Thoracic aorta (tissue), 2 donors: Measurements from ENCODE around the gene NKAIN2. TPM values are rescaled to one million over a fixed set of nuclear protein-coding genes. Genes with fewer than 3 reads are reported as not detected.

ENCODE experiments used
- ATAC-seq: fragments of 150-250 bp; one replicate; pipeline ENCODE4 v1.8.0; 2017; ENCODE audit warnings: low read depth; ENCODE audit not compliant: insufficient number of reproducible peaks, low FRiP score
- DNase-seq: peaks from one replicate; pipeline ENCODE4 v3.0.0-alpha.2; 2020; ENCODE audit warnings: low spot score
- H3K27ac ChIP-seq, 2 donors: fragments of 200-600 bp; sonication (generic); 1 replicate in 1 of 2; 2 replicates in 1 of 2; pipeline ENCODE4 v1.5.1; 2016; ENCODE audit warnings: mild to moderate bottlenecking in 2 of 2, moderate library complexity in 2 of 2
- H3K27me3 ChIP-seq: fragments of 200-600 bp; sonication (generic); replicated peaks from 2 replicates; pipeline ENCODE4 v1.6.0; 2016; ENCODE audit warnings: mild to moderate bottlenecking; ENCODE audit not compliant: insufficient read depth
- H3K36me3 ChIP-seq: fragments of 200-600 bp; sonication (generic); one replicate; pipeline ENCODE4 v1.5.1; 2016
- H3K4me1 ChIP-seq, 2 donors: fragments of 200-600 bp; sonication (generic); 1 replicate in 1 of 2; 2 replicates in 1 of 2; pipeline versions ENCODE4 v1.5.1 to v1.6.0; 2016; ENCODE audit warnings: low read depth in 2 of 2, mild to moderate bottlenecking in 1 of 2; ENCODE audit not compliant: control insufficient read depth in 1 of 2
- H3K4me3 ChIP-seq: fragments of 200-600 bp; sonication (generic); 2 replicates; pipeline ENCODE4 v1.5.1; 2016; ENCODE audit warnings: mild to moderate bottlenecking
- H3K9me3 ChIP-seq: fragments of 200-600 bp; sonication (generic); 2 replicates; pipeline ENCODE4 v1.5.1; 2016
- total RNA-seq, 2 donors: library from RNA; depleted of rRNA; stranded (reverse); fragments of >200 nt; gene quantifications; one replicate each; pipeline versions ENCODE4 v1.1.0 to v1.2.3, GENCODE V29; 2016
- TF ChIP-seq, protein P1 (sequence below): fragments of 200-600 bp; sonication (generic); IDR thresholded peaks from one replicate; pipeline ENCODE4 v1.5.1; 2019; ENCODE audit warnings: antibody characterized with exemption

NKAIN2 gene
- total RNA-seq, 2 donors from 2014 or later = 0.28 TPM; not detected in 1

DNA sequence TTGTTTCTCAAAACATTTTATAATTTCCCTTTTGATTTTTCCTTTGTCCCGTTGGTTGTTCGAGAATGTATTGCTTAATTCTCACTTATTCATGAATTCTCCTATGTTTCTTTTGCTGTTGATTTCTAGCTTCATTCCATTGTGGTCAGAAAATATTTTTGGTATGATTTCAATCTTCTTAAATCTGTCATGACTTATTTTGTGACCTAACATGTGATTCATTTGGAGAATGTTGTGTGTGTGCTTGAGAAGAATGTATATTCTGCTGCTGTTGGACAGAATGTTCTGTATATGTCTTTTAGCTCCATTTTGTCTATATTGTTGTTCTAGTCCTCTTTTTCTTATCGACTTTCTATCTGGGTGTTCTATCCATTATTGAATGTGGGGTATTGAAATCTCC, 872.4 kb downstream of the NKAIN2 start:
- no peak overlapping the region for H3K27ac ChIP-seq
- H3K4me3 ChIP-seq = no peak overlapping the region
- H3K36me3 ChIP-seq = no peaks in the 10 kb centered on the region
- H3K27me3 ChIP-seq = no peaks in the 10 kb centered on the region
- no peak for ATAC-seq
- TF ChIP-seq, protein P1, sequence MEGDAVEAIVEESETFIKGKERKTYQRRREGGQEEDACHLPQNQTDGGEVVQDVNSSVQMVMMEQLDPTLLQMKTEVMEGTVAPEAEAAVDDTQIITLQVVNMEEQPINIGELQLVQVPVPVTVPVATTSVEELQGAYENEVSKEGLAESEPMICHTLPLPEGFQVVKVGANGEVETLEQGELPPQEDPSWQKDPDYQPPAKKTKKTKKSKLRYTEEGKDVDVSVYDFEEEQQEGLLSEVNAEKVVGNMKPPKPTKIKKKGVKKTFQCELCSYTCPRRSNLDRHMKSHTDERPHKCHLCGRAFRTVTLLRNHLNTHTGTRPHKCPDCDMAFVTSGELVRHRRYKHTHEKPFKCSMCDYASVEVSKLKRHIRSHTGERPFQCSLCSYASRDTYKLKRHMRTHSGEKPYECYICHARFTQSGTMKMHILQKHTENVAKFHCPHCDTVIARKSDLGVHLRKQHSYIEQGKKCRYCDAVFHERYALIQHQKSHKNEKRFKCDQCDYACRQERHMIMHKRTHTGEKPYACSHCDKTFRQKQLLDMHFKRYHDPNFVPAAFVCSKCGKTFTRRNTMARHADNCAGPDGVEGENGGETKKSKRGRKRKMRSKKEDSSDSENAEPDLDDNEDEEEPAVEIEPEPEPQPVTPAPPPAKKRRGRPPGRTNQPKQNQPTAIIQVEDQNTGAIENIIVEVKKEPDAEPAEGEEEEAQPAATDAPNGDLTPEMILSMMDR = no peak
- peaks cover 27% of the 10 kb centered on the region for H3K9me3 ChIP-seq
- no peak for DNase-seq
- H3K4me1 ChIP-seq = no peaks in the 10 kb centered on the region

DNA sequence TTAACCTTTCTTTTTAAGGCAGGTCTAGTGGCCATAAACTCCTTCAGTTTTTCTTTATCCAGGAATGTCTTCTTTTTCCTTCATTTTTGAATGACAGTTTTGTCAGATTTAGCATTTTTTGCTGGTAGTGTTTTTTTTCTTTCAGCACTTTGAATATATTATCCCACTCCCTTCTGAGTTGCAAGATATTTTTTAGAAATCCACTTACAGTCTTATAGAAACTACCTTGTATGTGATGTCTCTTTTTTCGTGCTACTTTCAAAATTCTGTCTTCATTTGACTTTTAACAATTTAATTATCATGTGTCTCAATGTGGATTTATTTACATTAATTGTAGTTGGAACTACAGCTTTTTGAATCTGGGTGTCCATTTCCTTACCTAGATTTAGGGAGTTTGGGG, 874.2 kb downstream of the NKAIN2 start:
- H3K36me3 ChIP-seq = no peaks in the 10 kb centered on the region
- H3K4me1 ChIP-seq = no peaks in the 10 kb centered on the region
- TF ChIP-seq, protein P1 = no peak
- H3K27me3 ChIP-seq = no peaks in the 10 kb centered on the region
- ATAC-seq (no peak), DNase-seq (no peak)
- no peak overlapping the region for H3K27ac ChIP-seq
- H3K9me3 ChIP-seq = peaks cover 27% of the 10 kb centered on the region
- H3K4me3 ChIP-seq = no peak overlapping the region

DNA sequence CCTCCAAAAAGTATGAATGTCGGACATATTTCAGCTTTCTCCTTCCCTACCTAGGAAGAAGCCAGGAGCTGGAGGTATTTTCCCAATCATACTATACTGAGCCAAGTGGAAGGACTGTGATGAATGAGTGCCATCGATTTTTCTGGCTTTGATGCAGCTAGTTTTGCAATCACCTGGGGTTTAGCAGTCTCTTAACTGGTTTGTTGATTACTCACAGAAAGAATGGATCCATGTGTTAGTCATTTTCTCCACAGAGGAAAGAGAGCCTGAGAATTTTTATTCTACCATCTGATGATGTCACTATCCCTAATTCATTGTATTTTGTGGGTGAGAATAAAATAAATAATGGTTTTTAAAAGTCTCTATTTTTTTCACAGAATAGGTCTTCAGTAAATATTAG, 875.7 kb downstream of the NKAIN2 start:
- H3K27me3 ChIP-seq = no peaks in the 10 kb centered on the region
- no peak overlapping the region for H3K27ac ChIP-seq
- DNase-seq (no peak), ATAC-seq (no peak)
- TF ChIP-seq, protein P1 = no peak
- H3K4me3 ChIP-seq = no peak overlapping the region
- peaks cover 24% of the 10 kb centered on the region for H3K9me3 ChIP-seq
- H3K36me3 ChIP-seq = no peaks in the 10 kb centered on the region
- no peaks in the 10 kb centered on the region for H3K4me1 ChIP-seq

DNA sequence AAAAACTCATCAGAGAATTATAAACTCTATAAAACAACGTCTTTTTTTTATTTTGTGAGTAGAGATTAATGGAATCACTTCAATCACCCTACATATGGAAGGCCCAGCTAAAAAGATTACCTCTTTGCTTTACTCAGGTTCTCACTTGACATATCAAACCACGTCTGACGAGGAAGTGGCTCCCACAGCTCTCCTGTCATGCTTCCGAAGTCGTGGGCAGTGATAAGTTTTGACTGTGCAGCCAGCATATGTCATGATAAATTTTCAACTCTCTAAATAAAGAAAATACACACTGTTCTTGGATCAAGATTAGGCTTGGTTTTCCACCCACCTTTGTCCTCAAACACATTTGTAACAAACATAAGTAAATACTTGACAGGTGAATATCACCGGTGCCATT, 879.1 kb downstream of the NKAIN2 start:
- TF ChIP-seq, protein P1 = no peak
- Histone ChIP-seq H3K27ac (no peak overlapping the region), H3K36me3 (no peaks in the 10 kb centered on the region), H3K4me3 (no peak overlapping the region), H3K4me1 (no peaks in the 10 kb centered on the region), H3K27me3 (no peaks in the 10 kb centered on the region), H3K9me3 (peaks cover 17% of the 10 kb centered on the region)
- ATAC-seq (no peak), DNase-seq (no peak)

DNA sequence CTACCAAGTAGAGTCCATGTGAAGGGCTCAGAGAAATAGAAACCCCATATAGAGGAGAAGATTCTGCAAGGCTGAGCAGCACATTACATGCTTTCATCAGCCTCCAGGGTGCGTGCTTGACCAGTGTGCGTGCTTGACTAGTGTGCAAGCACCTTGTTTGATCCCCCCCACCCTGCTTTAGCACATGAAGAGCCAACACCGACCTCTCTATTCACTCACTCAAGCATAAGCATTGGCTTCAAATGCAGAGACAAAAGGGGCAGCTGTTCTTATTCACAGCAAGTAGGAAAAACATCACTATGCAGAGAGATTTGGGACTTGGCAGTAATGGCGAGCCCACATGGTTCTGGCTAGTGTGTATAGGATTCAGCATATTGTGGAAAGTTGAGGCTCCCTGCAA, 879.8 kb downstream of the NKAIN2 start:
- ATAC-seq (no peak), DNase-seq (no peak)
- Histone ChIP-seq H3K27me3 (no peaks in the 10 kb centered on the region), H3K36me3 (no peaks in the 10 kb centered on the region), H3K4me1 (no peaks in the 10 kb centered on the region), H3K27ac (no peak overlapping the region), H3K4me3 (no peak overlapping the region), H3K9me3 (peaks cover 9% of the 10 kb centered on the region)
- TF ChIP-seq, protein P1 = no peak
